Prostate gland (tissue), 2 donors: ENCODE data around the gene PLVAP. TPM values are rescaled to one million over a fixed set of nuclear protein-coding genes. Genes with fewer than 3 reads are reported as not detected.

Experiments
- DNase-seq: peaks from one replicate; pipeline ENCODE4 v3.0.0-alpha.2; 2019; ENCODE audit warnings: low spot score
- H3K27ac ChIP-seq, 2 donors: fragments of 200-600 bp; sonication (generic); 2 replicates each; pipeline ENCODE4 v1.5.1; 2017 to 2019
- H3K27me3 ChIP-seq: fragments of 200-600 bp; sonication (generic); replicated peaks from 2 replicates; pipeline ENCODE4 v1.5.1; 2019; ENCODE audit not compliant: insufficient read depth
- H3K36me3 ChIP-seq, 2 donors: fragments of 200-600 bp; sonication (generic); 1 replicate in 1 of 2; 2 replicates in 1 of 2; pipeline versions ENCODE4 v1.5.1 to v1.8.1; 2017 to 2019
- H3K4me1 ChIP-seq: fragments of 200-600 bp; sonication (generic); replicated peaks from 2 replicates; pipeline ENCODE4 v1.5.1; 2019
- H3K4me3 ChIP-seq, 2 donors: fragments of 200-600 bp; sonication (generic); 2 replicates each; pipeline ENCODE4 v1.5.1; 2017 to 2019
- H3K9me3 ChIP-seq: fragments of 200-600 bp; sonication (generic); 2 replicates; pipeline ENCODE4 v1.5.1; 2017
- POLR2A ChIP-seq: fragments of 450-650 bp; IDR thresholded peaks from one replicate; pipeline ENCODE4 v1.6.1; 2016; ENCODE audit warnings: antibody characterized with exemption, mild to moderate bottlenecking
- POLR2AphosphoS5 ChIP-seq: sonication (generic); formaldehyde crosslinking; IDR thresholded peaks from one replicate; pipeline ENCODE4 v1.6.1; 2017; ENCODE audit warnings: antibody characterized with exemption
- WGBS: methylation state at CpG from one replicate; pipeline ENCODE4 v1.1.5; 2018; 5-methylcytosine and 5-hydroxymethylcytosine counted together
- intact Hi-C: fragments of 100-400 bp; cut with DNase I; formaldehyde crosslinking; loops from one replicate; pipeline ENCODE4 v1.14.2; 2022
- total RNA-seq, 2 donors: library from RNA; depleted of rRNA; stranded (reverse); fragments of >200 nt; gene quantifications; one replicate each; pipeline ENCODE4 v1.1.0, GENCODE V29; 2016
- TF ChIP-seq, protein P1 (sequence below), 4 experiments: fragments of 200-600 bp in 2 of 4; fragments of 450-650 bp in 2 of 4; sonication (generic) in 2 of 4; IDR thresholded peaks; 1 replicate in 3 of 4; 2 replicates in 1 of 4; pipeline ENCODE4 v1.5.1; 2016 to 2019; ENCODE audit warnings: antibody characterized with exemption in 4 of 4, mild to moderate bottlenecking in 2 of 4, moderate library complexity in 2 of 4

Gene PLVAP
- total RNA-seq, 2 donors from 2014 or later, result 33.5 to 35.4 TPM

DNA sequence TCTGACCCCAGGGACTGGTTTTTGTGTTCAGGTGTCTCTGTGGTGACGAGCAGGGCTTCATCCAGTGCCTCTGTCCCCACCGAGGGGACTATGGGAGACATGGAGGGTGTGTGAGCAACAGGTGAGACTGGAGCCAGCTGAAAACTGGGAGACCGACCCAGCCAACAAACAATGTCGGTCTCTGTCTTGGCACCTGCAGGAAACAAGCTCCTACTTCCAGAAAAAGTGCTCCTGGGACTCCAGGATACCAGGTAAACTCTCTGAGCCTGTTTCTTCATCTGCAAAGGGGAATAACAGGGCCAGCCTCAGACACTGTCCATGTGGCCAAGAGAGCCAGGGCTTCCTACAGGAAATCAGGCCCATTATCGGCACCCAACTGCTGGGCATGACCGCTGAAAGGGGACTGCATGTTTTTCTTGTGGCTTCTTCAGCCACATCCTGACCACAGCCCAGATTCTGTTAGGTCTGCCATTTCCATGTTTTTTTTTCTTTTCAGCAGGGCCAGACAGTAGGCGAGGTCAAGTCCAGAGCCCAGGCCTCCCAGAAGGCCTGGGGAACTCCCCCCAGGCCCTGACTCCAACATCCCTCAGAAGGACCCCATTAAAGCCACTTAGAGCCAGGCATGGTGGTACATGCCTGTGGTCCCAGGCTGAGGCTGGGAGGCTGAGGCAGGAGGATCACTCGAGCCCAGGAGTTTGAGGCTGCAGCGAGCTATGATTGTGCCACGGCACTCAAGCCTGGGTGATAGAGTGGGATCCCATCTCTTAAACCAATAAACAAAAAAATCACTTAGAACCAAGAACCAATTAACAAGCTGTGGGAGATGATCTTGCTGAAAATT is 29.1 kb upstream of the PLVAP start:
- WGBS, result 73% methylated on average over 10 of the region's 10 CpGs
- TF ChIP-seq POLR2A (no peak), POLR2AphosphoS5 (no peak)
- TF ChIP-seq, protein P1, sequence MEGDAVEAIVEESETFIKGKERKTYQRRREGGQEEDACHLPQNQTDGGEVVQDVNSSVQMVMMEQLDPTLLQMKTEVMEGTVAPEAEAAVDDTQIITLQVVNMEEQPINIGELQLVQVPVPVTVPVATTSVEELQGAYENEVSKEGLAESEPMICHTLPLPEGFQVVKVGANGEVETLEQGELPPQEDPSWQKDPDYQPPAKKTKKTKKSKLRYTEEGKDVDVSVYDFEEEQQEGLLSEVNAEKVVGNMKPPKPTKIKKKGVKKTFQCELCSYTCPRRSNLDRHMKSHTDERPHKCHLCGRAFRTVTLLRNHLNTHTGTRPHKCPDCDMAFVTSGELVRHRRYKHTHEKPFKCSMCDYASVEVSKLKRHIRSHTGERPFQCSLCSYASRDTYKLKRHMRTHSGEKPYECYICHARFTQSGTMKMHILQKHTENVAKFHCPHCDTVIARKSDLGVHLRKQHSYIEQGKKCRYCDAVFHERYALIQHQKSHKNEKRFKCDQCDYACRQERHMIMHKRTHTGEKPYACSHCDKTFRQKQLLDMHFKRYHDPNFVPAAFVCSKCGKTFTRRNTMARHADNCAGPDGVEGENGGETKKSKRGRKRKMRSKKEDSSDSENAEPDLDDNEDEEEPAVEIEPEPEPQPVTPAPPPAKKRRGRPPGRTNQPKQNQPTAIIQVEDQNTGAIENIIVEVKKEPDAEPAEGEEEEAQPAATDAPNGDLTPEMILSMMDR (IDR thresholded peaks at IDR 0.05), result no peak
- H3K9me3 ChIP-seq, result no peaks in the 10 kb centered on the region
- no peaks in the 10 kb centered on the region for H3K4me1 ChIP-seq
- no peaks in the 10 kb centered on the region for H3K27me3 ChIP-seq
- H3K27ac ChIP-seq, result peak overlapping the region; percentile 72 to 75
- no peak for DNase-seq
- intact Hi-C loops, result no loop called here
- H3K4me3 ChIP-seq, result peak overlapping the region in 1 of 2 donors; percentile 8
- H3K36me3 ChIP-seq, result no peaks in the 10 kb centered on the region

DNA sequence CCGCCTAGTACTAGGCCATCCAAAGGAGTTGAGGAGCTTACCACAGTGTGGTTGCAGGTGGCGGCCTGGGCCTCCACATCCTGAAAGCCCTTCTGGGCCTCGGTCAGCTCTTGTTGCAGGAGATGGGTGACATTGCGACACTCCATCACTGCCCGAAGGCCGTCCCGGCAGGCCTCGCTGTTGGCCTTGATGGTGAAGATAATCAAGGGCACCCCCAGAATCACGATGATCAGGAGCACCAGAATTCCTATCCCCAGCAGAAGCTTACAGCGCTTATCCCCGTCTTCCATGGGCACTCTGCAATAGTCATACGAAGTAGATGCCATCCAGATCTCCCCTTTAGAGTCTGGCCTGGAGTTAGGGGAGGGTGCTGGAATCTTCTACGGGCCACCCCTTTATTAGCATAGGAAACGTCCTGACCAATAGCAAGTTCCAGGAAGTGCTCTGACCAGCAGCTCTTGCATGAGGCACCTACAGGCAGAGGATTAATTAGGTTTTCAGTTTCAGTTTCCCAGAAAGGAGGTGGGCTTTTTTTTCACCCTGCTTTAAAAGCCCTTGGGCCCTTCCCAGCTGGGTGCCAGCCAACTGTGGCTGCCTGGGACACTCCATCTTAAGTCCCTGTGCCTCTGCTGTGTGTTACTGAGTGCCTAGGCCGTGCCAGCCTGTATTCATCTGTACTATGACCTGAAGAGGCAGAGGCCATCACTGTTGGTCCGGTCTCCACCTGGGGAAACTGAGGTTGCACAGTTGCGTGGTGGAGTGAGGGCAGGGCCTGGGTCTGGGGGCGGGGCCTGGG is 28.3 kb upstream of the PLVAP start, which contains the start of gene BST2:
Gene BST2, minus strand, starts transcription at position 381 of the 796 bp plus-strand sequence. Its CDS starts 55 bp downstream, at position 326.
- H3K27ac ChIP-seq, result peak within 1 kb of the TSS; percentile 72 to 75
- intact Hi-C loops, result no loop called here
- WGBS, result 60% methylated on average over 16 of the region's 18 CpGs
- no peaks in the 10 kb centered on the region for H3K27me3 ChIP-seq
- peak; percentile 80 for TF ChIP-seq POLR2AphosphoS5
- TF ChIP-seq, protein P1 (IDR thresholded peaks at IDR 0.05), result no peak
- peak; percentile 39 for TF ChIP-seq POLR2A
- no peaks in the 10 kb centered on the region for H3K9me3 ChIP-seq
- no peaks in the 10 kb centered on the region for H3K36me3 ChIP-seq
- peak; percentile 40 for DNase-seq
- H3K4me1 ChIP-seq, result no peaks in the 10 kb centered on the region
- peak within 1 kb of the TSS; percentile 23 to 26 for H3K4me3 ChIP-seq

- Histone ChIP-seq H3K27ac (peak overlapping the region; percentile 72 to 75), H3K9me3 (no peaks in the 10 kb centered on the region), H3K36me3 (no peaks in the 10 kb centered on the region), H3K4me1 (no peaks in the 10 kb centered on the region), H3K27me3 (no peaks in the 10 kb centered on the region), H3K4me3 (peak overlapping the region; percentile 23 to 26)
- intact Hi-C loops, result no loop called here
- 80% methylated on average over 7 of the region's 7 CpGs for WGBS
- TF ChIP-seq POLR2A (no peak), POLR2AphosphoS5 (no peak)
- TF ChIP-seq, protein P1 (IDR thresholded peaks at IDR 0.05), result no peak
- no peak for DNase-seq
Observed at GRCh38 chr19:17404621-17405249, 27.6 kb upstream of the PLVAP start.

- intact Hi-C loops, result no loop called here
- no peaks in the 10 kb centered on the region for H3K27me3 ChIP-seq
- no peak overlapping the region for H3K4me3 ChIP-seq
- WGBS, result 89% methylated on average over 6 of the region's 6 CpGs
- TF ChIP-seq POLR2AphosphoS5 (no peak), POLR2A (no peak)
- TF ChIP-seq, protein P1 (IDR thresholded peaks at IDR 0.05), result no peak
- H3K9me3 ChIP-seq, result no peaks in the 10 kb centered on the region
- peak overlapping the region in 1 of 2 donors; percentile 75 for H3K27ac ChIP-seq
- H3K4me1 ChIP-seq, result no peaks in the 10 kb centered on the region
- H3K36me3 ChIP-seq, result no peaks in the 10 kb centered on the region
- no peak for DNase-seq
Observed at GRCh38 chr19:17404015-17404414, 26.9 kb upstream of the PLVAP start.
